ENCODE measurements around the gene KRTAP10-5.

KRTAP10-5 gene

DNA sequence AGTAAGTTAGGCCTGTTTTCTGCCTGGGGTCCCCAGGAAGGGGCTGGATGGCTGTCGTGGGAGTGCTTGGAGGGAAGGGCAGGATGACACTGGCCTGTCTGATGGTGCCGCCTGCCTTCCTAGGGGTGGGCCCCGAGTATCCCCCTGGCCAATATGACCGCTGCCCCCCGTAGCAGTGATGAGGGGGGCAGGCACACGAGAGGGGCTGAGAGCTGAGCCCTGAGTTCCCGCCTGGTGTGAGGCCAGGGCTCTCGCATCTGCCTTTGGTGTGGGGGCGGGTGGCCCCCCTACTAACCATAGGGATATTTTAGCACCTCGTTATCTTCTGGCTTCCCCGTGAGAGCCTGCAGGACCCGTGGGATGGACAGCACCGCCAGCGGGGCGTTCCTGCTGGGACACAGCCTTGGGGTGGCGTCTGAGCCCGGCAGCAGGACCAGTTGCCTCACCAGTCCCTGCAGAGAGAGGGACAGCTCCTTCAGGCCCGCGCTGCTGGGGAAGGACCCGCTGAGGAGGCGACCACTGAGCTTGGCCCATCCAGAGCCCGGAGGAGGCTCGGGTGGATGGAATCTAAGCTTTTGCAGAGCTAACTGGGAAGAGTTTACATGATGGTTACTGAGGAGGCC lies 50.8 kb downstream of the KRTAP10-5 start:
- DNase-seq (ENCODE audit: low read depth) = no peak
